K562 (cell line): ENCODE results near the gene PDCD11. TPM values are rescaled to one million over a fixed set of nuclear protein-coding genes. Genes with fewer than 3 reads are reported as not detected.

Experiments
- ARHGAP35 ChIP-seq: fragments of 450-650 bp; IDR thresholded peaks from 2 replicates; pipeline ENCODE4 v1.6.1; 2018; ENCODE audit not compliant: partially characterized antibody
- CHD2 ChIP-seq: IDR thresholded peaks from 2 replicates; pipeline ENCODE4 v1.6.1; 2011; ENCODE audit warnings: low read depth, low read length
- FUS ChIP-seq: fragments of 200-400 bp; formaldehyde crosslinking; optimal IDR thresholded peaks from 2 replicates; pipeline ENCODE3; 2017; ENCODE audit warnings: low read depth, low read length
- HDAC6 ChIP-seq: IDR thresholded peaks from 2 replicates; pipeline ENCODE4 v1.6.1; 2012; ENCODE audit warnings: low read depth, mild to moderate bottlenecking, control low read depth, inconsistent platforms, low read length, moderate library complexity
- HINFP ChIP-seq: fragments of 450-650 bp; conservative IDR thresholded peaks from 2 replicates; pipeline ENCODE4 v1.6.1; 2016; ENCODE audit warnings: missing genetic modification characterization, low read depth, mild to moderate bottlenecking, control low read depth, missing compliant biosample characterization
- HNRNPLL ChIP-seq: fragments of 200-400 bp; formaldehyde crosslinking; IDR thresholded peaks from 2 replicates; pipeline ENCODE4 v1.6.1; 2017; ENCODE audit warnings: low read length, low read depth, mild to moderate bottlenecking; ENCODE audit not compliant: poor library complexity, severe bottlenecking
- MCM3 ChIP-seq: fragments of 450-650 bp; IDR thresholded peaks from 2 replicates; pipeline ENCODE4 v1.6.1; 2016
- MIER1 ChIP-seq: fragments of 450-650 bp; IDR thresholded peaks from 2 replicates; pipeline ENCODE4 v1.6.1; 2016; ENCODE audit warnings: antibody characterized with exemption, mild to moderate bottlenecking, low read depth
- NFRKB ChIP-seq: fragments of 450-650 bp; IDR thresholded peaks from 2 replicates; pipeline ENCODE4 v1.6.1; 2016; ENCODE audit warnings: low read depth
- RAD21 ChIP-seq, 2 experiments: fragments of 250-450 bp in 1 of 2; fragments of 450-650 bp in 1 of 2; sonication (Bioruptor Pico) in 1 of 2; formaldehyde crosslinking in 1 of 2; IDR thresholded peaks in 1 of 2; conservative IDR thresholded peaks in 1 of 2; 2 replicates each; pipeline versions ENCODE4 v1.4.0 to v1.8.0; 2020 to 2022; ENCODE audit warnings: mild to moderate bottlenecking in 2 of 2, moderate library complexity in 1 of 2
- SMARCA5 ChIP-seq: fragments of 450-650 bp; IDR thresholded peaks from 2 replicates; pipeline ENCODE4 v1.6.1; 2016
- SREBF1 ChIP-seq: fragments of 150-350 bp; IDR thresholded peaks from 2 replicates; pipeline ENCODE4 v1.6.1; 2014; ENCODE audit warnings: antibody characterized with exemption, low read depth, low read length, borderline replicate concordance
- STAT5A ChIP-seq: IDR thresholded peaks from 2 replicates; pipeline ENCODE4 v1.6.1; 2012; ENCODE audit warnings: low read length, inconsistent platforms, borderline replicate concordance
- TAF9B ChIP-seq: fragments of 450-650 bp; IDR thresholded peaks from 2 replicates; pipeline ENCODE4 v1.6.1; 2018; ENCODE audit warnings: mild to moderate bottlenecking; ENCODE audit not compliant: partially characterized antibody
- TSC22D4 ChIP-seq: fragments of 450-650 bp; IDR thresholded peaks from 2 replicates; pipeline ENCODE4 v1.6.1; 2016; ENCODE audit warnings: missing genetic modification characterization, missing biosample characterization, control low read depth
- ZEB2 ChIP-seq: fragments of 450-650 bp; IDR thresholded peaks from 2 replicates; pipeline ENCODE4 v1.6.1; 2016
- ZHX1 ChIP-seq: fragments of 150-350 bp; conservative IDR thresholded peaks from 2 replicates; pipeline ENCODE4 v1.6.1; 2014; ENCODE audit warnings: low read length
- ZNF143 ChIP-seq: sonication (generic); formaldehyde crosslinking; IDR thresholded peaks from 2 replicates; pipeline ENCODE4 v1.9.0; 2022; ENCODE audit warnings: mild to moderate bottlenecking, missing genetic modification reagents
- ZNF277 ChIP-seq: fragments of 250-450 bp; sonication (Bioruptor Pico); IDR thresholded peaks from 2 replicates; pipeline ENCODE4 v1.8.0; 2022; ENCODE audit warnings: inconsistent platforms, mild to moderate bottlenecking, moderate library complexity, borderline replicate concordance
- ZNF354B ChIP-seq: fragments of 250-450 bp; sonication (Bioruptor Pico); IDR thresholded peaks from 2 replicates; pipeline ENCODE4 v1.4.0; 2020
- ZNF384 ChIP-seq: IDR thresholded peaks from 2 replicates; pipeline ENCODE4 v1.6.1; 2012; ENCODE audit warnings: low read depth, low read length, improper control_type of control experiment
- ZNF41 ChIP-seq: fragments of 250-450 bp; sonication (Bioruptor Pico); conservative IDR thresholded peaks from 2 replicates; pipeline ENCODE4 v1.4.0; 2020; ENCODE audit warnings: mild to moderate bottlenecking
- ZNF717 ChIP-seq: fragments of 250-450 bp; sonication (Bioruptor Pico); IDR thresholded peaks from 2 replicates; pipeline ENCODE4 v1.5.0; 2021
- polyA plus RNA-seq, 8 experiments: library from polyadenylated mRNA; depleted of rRNA in 4 of 8; stranded (reverse) in 5 of 8; unstranded in 3 of 8; fragments of >200 nt; fragmentation: Nextera tagmentation in 2 of 8; fragmentation: Illumina TruSeq in 1 of 8; extraction: Ambion mirVana in 2 of 8; extraction: Trizol in 1 of 8; gene quantifications; 2 replicates each; pipeline versions ENCODE4 v1.2.1 to v1.2.3, GENCODE V29; 2011 to 2014; ENCODE audit warnings: inconsistent platforms in 1 of 8, missing spikeins in 1 of 8
- total RNA-seq, 7 experiments: library from RNA; depleted of rRNA in 6 of 7; stranded (reverse); fragments of >200 nt in 6 of 7; fragmentation: Illumina TruSeq in 2 of 7; extraction: Trizol in 2 of 7; gene quantifications; 2 replicates each; pipeline versions ENCODE4 v1.2.1 to v1.2.3, GENCODE V29; 2011 to 2021; ENCODE audit warnings: low replicate concordance in 1 of 7

The PDCD11 gene
- total and polyA plus RNA-seq, 9 of the 15 experiments (the other 6 are each of a cell fraction or from before 2014, with no cell fraction given): 14.8 to 73.8 (median 50.0) TPM

- TF ChIP-seq ZNF277 (CRISPR knock-in tag) (no peak), ZNF354B (no peak), HINFP (tag) (no peak), MIER1 (no peak), ZNF384 (no peak), HDAC6 (no peak), SREBF1 (no peak), ZNF717 (CRISPR knock-in tag) (no peak), ZEB2 (no peak), TSC22D4 (no peak), MCM3 (no peak), ARHGAP35 (no peak), ZNF143 (no peak), HNRNPLL (no peak), FUS (no peak), ZHX1 (no peak), RAD21 (CRISPR knock-in tag; conservative IDR thresholded peaks at IDR 0.05 in 1 of 2, IDR thresholded peaks at IDR 0.05 in 1 of 2) (no peak), CHD2 (no peak), SMARCA5 (no peak), TAF9B (no peak), STAT5A (no peak), ZNF41 (CRISPR knock-in tag) (no peak), NFRKB (no peak)
Observed at GRCh38 chr10:103470761-103471653, 74.6 kb downstream of the PDCD11 start (continued).
